Measurements from ENCODE around the gene OCLN.

- TF ChIP-seq SIN3A (IDR thresholded peaks at IDR 0.05; ENCODE audit: low read depth): no peak
- no peak for TF ChIP-seq CTCF (IDR thresholded peaks at IDR 0.05 in 2 of 3, conservative IDR thresholded peaks at IDR 0.05 in 1 of 3; ENCODE audit: borderline replicate concordance in 1 of 3, insufficient read depth in 1 of 3, low read depth in 2 of 3, low read length in 2 of 3)
- TF ChIP-seq MAX (IDR thresholded peaks at IDR 0.05): no peak
- no peak for TF ChIP-seq EZH2phosphoT487 (IDR thresholded peaks at IDR 0.05; ENCODE audit: borderline replicate concordance)
- no peak for TF ChIP-seq POLR2A (IDR thresholded peaks at IDR 0.05; ENCODE audit: borderline replicate concordance, extremely low read depth, insufficient read depth, insufficient read length)
- TF ChIP-seq TCF7L2 (IDR thresholded peaks at IDR 0.05; ENCODE audit: borderline replicate concordance, extremely low read depth, insufficient read depth, insufficient read length): no peak
- TF ChIP-seq SP1 (IDR thresholded peaks at IDR 0.05; ENCODE audit: low read depth): no peak
- TF ChIP-seq EZH2 (IDR thresholded peaks at IDR 0.05): no peak
These were observed 1.6 kb upstream of the OCLN start for GRCh38 chr5:69491027-69491426.
